Measurements from ENCODE around the gene ATP2C1.
"Not testable (repeated sequence)": the region's sequence is repeated elsewhere in the genome, so short reads cannot be mapped to it uniquely, and the experiment has no call there.

ATP2C1 gene

GRCh38 chr3:130971208-130971607, 77.3 kb downstream of the ATP2C1 start:
- Histone ChIP-seq H3K4me3 (ENCODE audit: insufficient read depth, low read depth, low read length, poor library complexity, severe bottlenecking) (no peak overlapping the region), H3K27ac (ENCODE audit: insufficient read depth, low read length, poor library complexity, severe bottlenecking) (no peak overlapping the region), H3K4me1 (ENCODE audit: control insufficient read depth, insufficient read depth, low read length, poor library complexity, severe bottlenecking) (no peaks in the 10 kb centered on the region), H3K36me3 (ENCODE audit: control insufficient read depth, insufficient read depth, low read length) (peaks cover 53% of the 10 kb centered on the region), H3K27me3 (replicated peaks; ENCODE audit: control insufficient read depth, insufficient read depth, low read length, poor library complexity, severe bottlenecking) (no peaks in the 10 kb centered on the region), H3K9me3 (ENCODE audit: control insufficient read depth, low read length) (no peaks in the 10 kb centered on the region)
- DNase-seq, result no peak

GRCh38 chr3:130972592-130972991, 78.7 kb downstream of the ATP2C1 start:
- H3K27me3 ChIP-seq (replicated peaks; ENCODE audit: control insufficient read depth, insufficient read depth, low read length, poor library complexity, severe bottlenecking); H3K4me1 ChIP-seq (ENCODE audit: control insufficient read depth, insufficient read depth, low read length, poor library complexity, severe bottlenecking); DNase-seq; H3K27ac ChIP-seq (ENCODE audit: insufficient read depth, low read length, poor library complexity, severe bottlenecking); H3K4me3 ChIP-seq (ENCODE audit: insufficient read depth, low read depth, low read length, poor library complexity, severe bottlenecking); H3K9me3 ChIP-seq (ENCODE audit: control insufficient read depth, low read length): not testable (repeated sequence)
- H3K36me3 ChIP-seq (ENCODE audit: control insufficient read depth, insufficient read depth, low read length), result peaks cover 47% of the 10 kb centered on the region

GRCh38 chr3:130973406-130973805, 79.5 kb downstream of the ATP2C1 start:
- Histone ChIP-seq H3K36me3 (ENCODE audit: control insufficient read depth, insufficient read depth, low read length) (peaks cover 43% of the 10 kb centered on the region), H3K9me3 (ENCODE audit: control insufficient read depth, low read length) (no peaks in the 10 kb centered on the region), H3K27ac (ENCODE audit: insufficient read depth, low read length, poor library complexity, severe bottlenecking) (no peak overlapping the region), H3K4me1 (ENCODE audit: control insufficient read depth, insufficient read depth, low read length, poor library complexity, severe bottlenecking) (no peaks in the 10 kb centered on the region), H3K27me3 (replicated peaks; ENCODE audit: control insufficient read depth, insufficient read depth, low read length, poor library complexity, severe bottlenecking) (no peaks in the 10 kb centered on the region), H3K4me3 (ENCODE audit: insufficient read depth, low read depth, low read length, poor library complexity, severe bottlenecking) (no peak overlapping the region)
- no peak for DNase-seq

GRCh38 chr3:130974201-130974600, 80.3 kb downstream of the ATP2C1 start:
- Histone ChIP-seq H3K9me3 (ENCODE audit: control insufficient read depth, low read length) (no peaks in the 10 kb centered on the region), H3K4me1 (ENCODE audit: control insufficient read depth, insufficient read depth, low read length, poor library complexity, severe bottlenecking) (no peaks in the 10 kb centered on the region), H3K4me3 (ENCODE audit: insufficient read depth, low read depth, low read length, poor library complexity, severe bottlenecking) (no peak overlapping the region), H3K27me3 (replicated peaks; ENCODE audit: control insufficient read depth, insufficient read depth, low read length, poor library complexity, severe bottlenecking) (no peaks in the 10 kb centered on the region), H3K36me3 (ENCODE audit: control insufficient read depth, insufficient read depth, low read length) (peaks cover 39% of the 10 kb centered on the region), H3K27ac (ENCODE audit: insufficient read depth, low read length, poor library complexity, severe bottlenecking) (no peak overlapping the region)
- DNase-seq, result no peak

GRCh38 chr3:130975251-130975650, 81.4 kb downstream of the ATP2C1 start:
- no peak overlapping the region for H3K27ac ChIP-seq (ENCODE audit: insufficient read depth, low read length, poor library complexity, severe bottlenecking)
- no peaks in the 10 kb centered on the region for H3K27me3 ChIP-seq (replicated peaks; ENCODE audit: control insufficient read depth, insufficient read depth, low read length, poor library complexity, severe bottlenecking)
- no peak for DNase-seq
- no peaks in the 10 kb centered on the region for H3K9me3 ChIP-seq (ENCODE audit: control insufficient read depth, low read length)
- no peak overlapping the region for H3K4me3 ChIP-seq (ENCODE audit: insufficient read depth, low read depth, low read length, poor library complexity, severe bottlenecking)
- H3K4me1 ChIP-seq (ENCODE audit: control insufficient read depth, insufficient read depth, low read length, poor library complexity, severe bottlenecking), result no peaks in the 10 kb centered on the region
- peaks cover 33% of the 10 kb centered on the region for H3K36me3 ChIP-seq (ENCODE audit: control insufficient read depth, insufficient read depth, low read length)

GRCh38 chr3:130976706-130977105, 82.8 kb downstream of the ATP2C1 start:
- no peaks in the 10 kb centered on the region for H3K4me1 ChIP-seq (ENCODE audit: control insufficient read depth, insufficient read depth, low read length, poor library complexity, severe bottlenecking)
- peaks cover 21% of the 10 kb centered on the region for H3K36me3 ChIP-seq (ENCODE audit: control insufficient read depth, insufficient read depth, low read length)
- no peaks in the 10 kb centered on the region for H3K9me3 ChIP-seq (ENCODE audit: control insufficient read depth, low read length)
- no peak overlapping the region for H3K27ac ChIP-seq (ENCODE audit: insufficient read depth, low read length, poor library complexity, severe bottlenecking)
- DNase-seq, result no peak
- H3K27me3 ChIP-seq (replicated peaks; ENCODE audit: control insufficient read depth, insufficient read depth, low read length, poor library complexity, severe bottlenecking), result no peaks in the 10 kb centered on the region
- no peak overlapping the region for H3K4me3 ChIP-seq (ENCODE audit: insufficient read depth, low read depth, low read length, poor library complexity, severe bottlenecking)

- Histone ChIP-seq H3K4me1 (ENCODE audit: control insufficient read depth, insufficient read depth, low read length, poor library complexity, severe bottlenecking) (no peaks in the 10 kb centered on the region), H3K9me3 (ENCODE audit: control insufficient read depth, low read length) (no peaks in the 10 kb centered on the region), H3K4me3 (ENCODE audit: insufficient read depth, low read depth, low read length, poor library complexity, severe bottlenecking) (no peak overlapping the region), H3K27ac (ENCODE audit: insufficient read depth, low read length, poor library complexity, severe bottlenecking) (no peak overlapping the region), H3K36me3 (ENCODE audit: control insufficient read depth, insufficient read depth, low read length) (peaks cover 21% of the 10 kb centered on the region), H3K27me3 (replicated peaks; ENCODE audit: control insufficient read depth, insufficient read depth, low read length, poor library complexity, severe bottlenecking) (no peaks in the 10 kb centered on the region)
- no peak for DNase-seq
Observed at GRCh38 chr3:130979117-130979516, 85.2 kb downstream of the ATP2C1 start.

- Histone ChIP-seq H3K27me3 (replicated peaks; ENCODE audit: control insufficient read depth, insufficient read depth, low read length, poor library complexity, severe bottlenecking) (no peaks in the 10 kb centered on the region), H3K27ac (ENCODE audit: insufficient read depth, low read length, poor library complexity, severe bottlenecking) (no peak overlapping the region), H3K4me3 (ENCODE audit: insufficient read depth, low read depth, low read length, poor library complexity, severe bottlenecking) (no peak overlapping the region), H3K4me1 (ENCODE audit: control insufficient read depth, insufficient read depth, low read length, poor library complexity, severe bottlenecking) (no peaks in the 10 kb centered on the region), H3K36me3 (ENCODE audit: control insufficient read depth, insufficient read depth, low read length) (peaks cover 4% of the 10 kb centered on the region), H3K9me3 (ENCODE audit: control insufficient read depth, low read length) (no peaks in the 10 kb centered on the region)
- DNase-seq, result no peak
Observed at GRCh38 chr3:130981469-130981868, 87.6 kb downstream of the ATP2C1 start.

- DNase-seq, result no peak
- Histone ChIP-seq H3K4me1 (ENCODE audit: control insufficient read depth, insufficient read depth, low read length, poor library complexity, severe bottlenecking) (no peaks in the 10 kb centered on the region), H3K27me3 (replicated peaks; ENCODE audit: control insufficient read depth, insufficient read depth, low read length, poor library complexity, severe bottlenecking) (no peaks in the 10 kb centered on the region), H3K27ac (ENCODE audit: insufficient read depth, low read length, poor library complexity, severe bottlenecking) (no peak overlapping the region), H3K4me3 (ENCODE audit: insufficient read depth, low read depth, low read length, poor library complexity, severe bottlenecking) (no peak overlapping the region), H3K9me3 (ENCODE audit: control insufficient read depth, low read length) (no peaks in the 10 kb centered on the region), H3K36me3 (ENCODE audit: control insufficient read depth, insufficient read depth, low read length) (peaks cover 15% of the 10 kb centered on the region)
Observed at GRCh38 chr3:130990282-130990681, 96.4 kb downstream of the ATP2C1 start.

GRCh38 chr3:130991126-130991525, 97.2 kb downstream of the ATP2C1 start:
- peaks cover 15% of the 10 kb centered on the region for H3K36me3 ChIP-seq (ENCODE audit: control insufficient read depth, insufficient read depth, low read length)
- no peak overlapping the region for H3K27ac ChIP-seq (ENCODE audit: insufficient read depth, low read length, poor library complexity, severe bottlenecking)
- H3K27me3 ChIP-seq (replicated peaks; ENCODE audit: control insufficient read depth, insufficient read depth, low read length, poor library complexity, severe bottlenecking), result no peaks in the 10 kb centered on the region
- no peak for DNase-seq
- H3K4me3 ChIP-seq (ENCODE audit: insufficient read depth, low read depth, low read length, poor library complexity, severe bottlenecking), result no peak overlapping the region
- no peaks in the 10 kb centered on the region for H3K4me1 ChIP-seq (ENCODE audit: control insufficient read depth, insufficient read depth, low read length, poor library complexity, severe bottlenecking)
- H3K9me3 ChIP-seq (ENCODE audit: control insufficient read depth, low read length), result no peaks in the 10 kb centered on the region

GRCh38 chr3:130992344-130992743, 98.5 kb downstream of the ATP2C1 start:
- Histone ChIP-seq H3K27me3 (replicated peaks; ENCODE audit: control insufficient read depth, insufficient read depth, low read length, poor library complexity, severe bottlenecking) (no peaks in the 10 kb centered on the region), H3K9me3 (ENCODE audit: control insufficient read depth, low read length) (no peaks in the 10 kb centered on the region), H3K27ac (ENCODE audit: insufficient read depth, low read length, poor library complexity, severe bottlenecking) (no peak overlapping the region), H3K4me3 (ENCODE audit: insufficient read depth, low read depth, low read length, poor library complexity, severe bottlenecking) (no peak overlapping the region), H3K4me1 (ENCODE audit: control insufficient read depth, insufficient read depth, low read length, poor library complexity, severe bottlenecking) (no peaks in the 10 kb centered on the region), H3K36me3 (ENCODE audit: control insufficient read depth, insufficient read depth, low read length) (peaks cover 20% of the 10 kb centered on the region)
- no peak for DNase-seq
